ENCODE measurements around the gene SELENOS.

DNA sequence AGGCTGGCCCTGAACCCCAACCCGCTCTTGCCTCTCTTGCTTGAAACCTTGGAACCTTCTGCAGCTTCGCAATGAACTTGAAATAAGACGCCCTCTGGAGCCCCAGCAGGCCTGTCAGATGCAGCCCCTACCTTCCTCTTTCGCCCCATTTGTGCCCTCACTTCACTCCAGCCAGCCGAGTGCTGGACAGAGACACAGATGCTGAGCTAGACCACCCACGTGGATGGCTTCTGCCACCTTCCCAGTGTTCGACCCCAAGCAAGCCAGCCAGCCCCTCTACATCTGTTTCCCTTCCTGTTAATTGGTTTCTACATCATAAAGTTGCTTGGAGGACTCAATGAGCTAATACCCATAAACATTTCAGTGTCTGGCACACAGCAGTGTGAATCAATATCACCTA lies 41.6 kb upstream of the SELENOS start:
- TF ChIP-seq, protein P1, sequence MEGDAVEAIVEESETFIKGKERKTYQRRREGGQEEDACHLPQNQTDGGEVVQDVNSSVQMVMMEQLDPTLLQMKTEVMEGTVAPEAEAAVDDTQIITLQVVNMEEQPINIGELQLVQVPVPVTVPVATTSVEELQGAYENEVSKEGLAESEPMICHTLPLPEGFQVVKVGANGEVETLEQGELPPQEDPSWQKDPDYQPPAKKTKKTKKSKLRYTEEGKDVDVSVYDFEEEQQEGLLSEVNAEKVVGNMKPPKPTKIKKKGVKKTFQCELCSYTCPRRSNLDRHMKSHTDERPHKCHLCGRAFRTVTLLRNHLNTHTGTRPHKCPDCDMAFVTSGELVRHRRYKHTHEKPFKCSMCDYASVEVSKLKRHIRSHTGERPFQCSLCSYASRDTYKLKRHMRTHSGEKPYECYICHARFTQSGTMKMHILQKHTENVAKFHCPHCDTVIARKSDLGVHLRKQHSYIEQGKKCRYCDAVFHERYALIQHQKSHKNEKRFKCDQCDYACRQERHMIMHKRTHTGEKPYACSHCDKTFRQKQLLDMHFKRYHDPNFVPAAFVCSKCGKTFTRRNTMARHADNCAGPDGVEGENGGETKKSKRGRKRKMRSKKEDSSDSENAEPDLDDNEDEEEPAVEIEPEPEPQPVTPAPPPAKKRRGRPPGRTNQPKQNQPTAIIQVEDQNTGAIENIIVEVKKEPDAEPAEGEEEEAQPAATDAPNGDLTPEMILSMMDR (IDR thresholded peaks at IDR 0.05): no peak
- no peak for TF ChIP-seq POLR2A (IDR thresholded peaks at IDR 0.05)

All from heart left ventricle (tissue), 13 donors.